GM21723 (cell line): ENCODE results near the gene ABCA1.
"Not testable (repeated sequence)": the region's sequence is repeated elsewhere in the genome, so short reads cannot be mapped to it uniquely, and the experiment has no call there.

Source experiments
- ATAC-seq: cut with Tn5 transposase; IDR thresholded peaks from one replicate; pipeline ENCODE4 v1.9.1; 2021; ENCODE audit warnings: mild to moderate bottlenecking, moderate library complexity; ENCODE audit not compliant: unreplicated experiment

Gene ABCA1

GRCh38 chr9:104927912-104928740 lies at the start of gene ABCA1:
TSS of gene ABCA1 (minus strand) at chr9:104928155. CDS start at chr9:104903679, 24,476 bp downstream.
- ATAC-seq: peak; percentile 50

- no peak for ATAC-seq
These were observed 49.6 kb upstream of the ABCA1 start for GRCh38 chr9:104977580-104977979.

DNA sequence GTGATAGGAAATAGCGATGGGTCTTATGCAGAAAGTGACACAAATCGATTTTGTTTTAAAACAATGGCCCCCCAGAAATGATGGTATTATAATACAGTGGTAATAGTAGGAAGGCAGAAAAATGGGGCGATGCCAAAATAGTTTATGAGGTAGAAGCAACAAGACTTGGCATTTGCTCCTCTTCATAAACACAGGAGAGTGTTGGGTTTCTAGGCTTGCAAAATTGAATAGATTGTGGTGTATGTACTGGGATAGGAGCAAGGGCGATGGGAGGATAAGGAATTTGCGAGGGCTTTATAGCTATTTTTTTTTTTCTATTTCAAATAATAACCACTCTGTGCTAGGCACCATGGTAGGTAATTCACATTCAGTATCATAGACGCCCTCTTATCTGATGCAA lies 49.2 kb upstream of the ABCA1 start:
- no peak for ATAC-seq

GRCh38 chr9:104975966-104976595 lies 48.1 kb upstream of the ABCA1 start:
- not testable (repeated sequence) for ATAC-seq

DNA sequence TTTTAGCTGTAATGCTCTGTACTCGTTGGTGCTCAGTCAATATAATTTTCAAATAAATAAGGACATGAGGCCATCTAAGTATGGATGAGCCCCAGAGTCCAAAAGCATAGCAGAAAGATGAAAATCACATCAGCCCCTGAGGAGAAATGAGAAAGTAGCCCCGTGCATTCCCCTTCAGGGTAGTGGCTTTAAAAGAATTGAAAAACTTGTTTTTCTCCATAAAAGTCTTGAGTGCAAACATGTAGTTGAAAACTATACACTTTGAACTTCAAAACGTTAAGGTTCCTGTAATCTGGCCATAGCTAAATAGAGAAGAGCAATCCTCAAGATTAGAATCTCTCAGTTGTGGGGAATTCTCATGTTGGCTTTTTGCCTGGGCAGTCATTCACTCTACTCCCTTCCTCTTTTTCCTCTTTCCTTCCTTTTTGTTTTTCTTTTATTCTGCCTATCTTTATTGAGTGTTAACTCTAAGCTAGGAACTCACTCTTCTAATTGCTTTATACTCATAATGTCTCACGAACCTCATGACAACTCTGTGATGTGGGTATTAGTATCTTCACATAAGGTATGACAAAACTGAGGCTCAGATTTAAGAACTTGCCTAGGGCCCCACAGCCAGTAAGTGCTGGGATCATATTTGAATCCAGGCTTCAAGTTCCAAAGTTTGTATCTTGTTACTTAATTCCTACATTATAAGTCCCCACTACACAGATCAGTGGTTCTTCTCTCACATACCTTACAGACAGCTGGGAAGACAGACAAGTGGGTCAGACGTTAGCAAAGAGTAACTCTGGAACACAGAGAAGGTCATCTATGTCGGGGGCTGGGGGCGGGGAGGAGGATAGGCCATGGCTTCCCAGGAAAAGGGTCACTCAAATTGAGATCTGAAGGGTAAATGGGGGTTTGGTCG lies 46.4 kb upstream of the ABCA1 start:
- ATAC-seq: no peak

DNA sequence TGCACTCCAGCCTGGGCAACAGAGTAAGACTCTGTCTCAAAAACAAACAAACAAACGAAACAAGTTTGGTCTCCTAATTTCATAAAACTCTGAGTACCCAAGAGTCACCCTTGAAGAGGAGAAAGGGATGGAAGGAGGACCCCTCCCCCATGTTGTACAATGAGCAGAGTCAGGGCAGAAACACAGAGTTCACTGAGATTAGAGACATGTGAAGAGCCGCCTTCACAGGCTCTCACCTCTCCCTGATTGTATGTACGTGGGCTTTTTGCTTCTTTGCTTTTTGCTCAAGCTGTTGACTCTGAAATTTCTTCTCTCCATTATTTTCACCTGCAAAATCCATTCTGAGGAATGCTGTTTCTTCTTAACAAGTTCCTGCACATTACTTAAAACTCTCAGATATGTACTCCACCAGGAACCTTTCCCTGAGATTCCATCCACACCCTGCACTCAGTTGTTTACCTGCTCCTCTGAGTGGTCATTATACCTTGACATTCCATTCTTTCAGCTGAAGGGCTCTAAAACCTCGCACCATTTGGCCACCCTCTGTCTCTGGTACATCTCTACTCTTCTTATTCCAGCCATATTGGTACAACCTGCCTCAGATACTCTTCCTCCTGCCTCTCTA lies 44.4 kb upstream of the ABCA1 start:
- ATAC-seq: no peak

DNA sequence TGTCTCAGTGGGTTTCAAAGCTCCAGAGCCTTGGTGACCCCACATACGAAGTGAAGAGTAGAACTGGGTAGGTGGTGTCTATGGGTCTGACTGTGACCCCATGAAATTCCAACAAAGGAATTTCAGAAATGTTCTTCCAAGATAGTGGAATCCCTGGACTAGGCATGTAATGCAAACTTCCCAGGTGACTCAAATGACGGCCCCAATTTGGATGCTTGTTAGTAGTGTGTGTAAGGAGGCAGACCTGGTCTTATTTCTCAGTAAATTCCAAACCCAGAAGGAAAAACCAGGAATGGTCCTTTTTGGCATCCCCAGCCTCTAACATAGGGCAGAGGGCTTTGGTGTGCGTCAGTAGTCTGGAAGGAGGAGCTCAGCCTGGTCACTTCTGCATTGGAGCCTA lies 43.6 kb upstream of the ABCA1 start:
- no peak for ATAC-seq

- no peak for ATAC-seq
These were observed 42.5 kb upstream of the ABCA1 start for GRCh38 chr9:104970271-104970987.

DNA sequence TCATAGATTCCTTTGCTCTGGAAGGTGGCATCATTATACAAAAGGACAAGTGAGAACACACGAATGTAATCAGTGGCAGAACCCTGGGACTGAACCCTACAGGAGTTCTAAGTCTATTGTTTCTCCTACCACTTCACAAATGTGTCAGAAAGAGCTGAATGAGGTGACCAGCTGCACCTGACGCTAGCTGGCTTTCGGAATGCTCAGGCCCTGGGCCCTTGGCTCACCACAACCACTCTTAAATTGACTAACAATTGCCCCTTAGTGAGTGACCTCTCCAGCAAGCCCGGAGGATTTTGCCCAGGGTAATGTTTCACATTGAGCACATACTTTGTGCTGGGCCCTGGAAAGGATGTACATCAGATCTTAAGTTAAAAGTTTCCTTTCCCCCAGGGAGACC lies 41.2 kb upstream of the ABCA1 start:
- ATAC-seq: no peak

DNA sequence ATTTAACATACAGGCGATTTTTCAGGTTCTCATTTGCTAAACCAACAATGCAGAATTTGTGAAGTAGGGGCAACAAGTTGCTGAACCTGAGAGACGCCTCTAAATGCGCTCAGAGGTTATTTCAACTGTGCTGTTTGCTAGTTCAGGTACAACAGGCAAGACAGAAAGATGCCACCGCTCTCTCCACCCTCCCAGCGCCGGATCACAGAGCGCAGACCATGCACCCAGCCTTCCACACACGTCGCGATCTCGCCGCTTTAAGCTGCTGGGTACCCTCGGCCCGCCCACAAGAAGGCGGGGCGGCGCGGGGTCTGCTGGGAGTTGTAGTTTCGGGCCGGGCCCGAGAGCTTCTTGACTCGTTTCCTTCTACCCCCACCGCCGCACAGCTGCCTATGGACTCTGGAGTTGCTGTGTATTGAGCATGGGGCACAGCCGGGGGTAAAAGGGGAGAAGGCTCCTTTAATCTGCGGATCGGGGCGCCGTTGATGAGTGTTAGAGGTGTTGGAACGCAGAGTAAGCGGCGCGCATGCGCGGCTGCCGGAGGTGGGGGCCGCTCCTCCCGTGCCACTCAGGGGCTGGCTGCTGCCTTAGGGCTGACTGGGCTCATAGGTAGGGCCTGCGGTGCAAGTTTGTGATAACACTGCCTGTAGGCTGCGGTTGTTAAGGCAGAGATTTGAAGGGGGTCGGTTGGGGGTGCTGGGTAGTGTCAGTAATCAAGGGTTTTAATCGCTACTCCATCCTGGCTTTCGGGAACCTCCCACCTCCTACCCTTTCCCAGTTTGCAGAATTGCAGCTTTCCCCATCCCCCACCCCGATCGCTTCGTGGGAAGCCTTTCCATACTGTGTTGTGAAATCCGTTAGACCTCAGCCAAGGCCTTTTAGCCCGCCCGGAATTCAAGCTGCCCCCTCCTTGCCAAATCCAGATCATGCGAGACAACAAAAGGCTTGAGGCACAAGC lies 40.3 kb upstream of the ABCA1 start:
- ATAC-seq: peak; percentile 100

- ATAC-seq: no peak
These were observed 35.1 kb upstream of the ABCA1 start for GRCh38 chr9:104963076-104963475.

- ATAC-seq: no peak
These were observed 33.9 kb upstream of the ABCA1 start for GRCh38 chr9:104961701-104962359.

DNA sequence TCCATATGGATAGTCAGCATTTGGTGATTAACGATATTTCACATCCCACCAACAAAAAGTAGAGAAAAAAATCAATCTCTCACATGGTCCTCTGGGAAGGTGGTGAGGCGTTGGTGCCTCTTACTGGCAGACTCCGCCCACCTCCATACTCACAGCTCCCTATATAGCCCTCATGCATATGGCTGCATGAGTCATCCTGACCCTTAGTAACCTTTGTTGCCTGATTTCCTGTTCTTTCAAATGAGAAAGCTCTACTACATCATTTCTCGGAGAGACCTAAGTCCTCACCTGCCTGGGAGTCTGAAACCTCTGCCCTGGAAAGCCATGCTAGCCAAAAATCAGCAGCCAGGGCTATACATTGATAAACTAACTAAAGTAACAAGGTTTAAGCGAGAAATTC lies 33.3 kb upstream of the ABCA1 start:
- ATAC-seq: peak; percentile 88

GRCh38 chr9:104960662-104961061 lies 32.7 kb upstream of the ABCA1 start:
- no peak for ATAC-seq

DNA sequence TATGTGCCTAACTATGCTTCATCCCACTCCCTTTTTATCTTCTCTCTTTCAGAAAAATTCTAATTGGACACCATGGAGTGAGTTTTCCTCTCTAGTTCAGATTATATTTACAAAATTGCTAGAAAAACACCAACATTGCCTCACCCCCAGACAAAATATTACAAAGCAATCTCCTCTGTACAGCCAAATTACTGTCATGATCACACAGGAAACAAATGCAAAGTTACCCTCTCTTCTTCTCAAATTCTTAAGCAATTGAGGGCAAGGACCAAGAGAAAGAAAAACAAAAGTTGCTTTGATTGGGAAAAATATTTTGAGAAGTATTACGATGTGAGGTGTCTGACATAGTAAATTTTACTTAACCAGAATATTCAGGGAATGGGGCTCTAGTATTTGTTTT lies 30.8 kb upstream of the ABCA1 start:
- ATAC-seq: no peak

GRCh38 chr9:104958006-104958405 lies 30.1 kb upstream of the ABCA1 start:
- not testable (repeated sequence) for ATAC-seq

DNA sequence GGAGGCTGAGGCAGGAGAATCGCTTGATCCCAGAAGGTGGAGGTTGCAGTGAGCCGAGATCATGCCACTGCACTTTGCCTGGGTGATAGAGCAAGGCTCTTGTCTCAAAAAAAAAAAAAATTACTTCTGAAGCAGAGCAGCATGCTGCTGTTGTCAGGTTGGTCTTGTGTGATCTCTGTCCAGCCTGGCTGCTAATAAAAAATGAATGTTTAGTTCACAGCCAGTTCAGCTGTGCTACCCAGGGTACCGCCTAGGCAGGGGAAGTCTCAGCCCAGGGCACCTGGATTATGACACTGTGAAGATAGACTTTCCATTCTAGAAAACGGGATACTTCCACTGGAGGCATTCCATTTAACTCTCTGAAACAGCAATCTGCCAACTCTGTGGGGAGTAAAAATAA lies 23.5 kb upstream of the ABCA1 start:
- no peak for ATAC-seq

DNA sequence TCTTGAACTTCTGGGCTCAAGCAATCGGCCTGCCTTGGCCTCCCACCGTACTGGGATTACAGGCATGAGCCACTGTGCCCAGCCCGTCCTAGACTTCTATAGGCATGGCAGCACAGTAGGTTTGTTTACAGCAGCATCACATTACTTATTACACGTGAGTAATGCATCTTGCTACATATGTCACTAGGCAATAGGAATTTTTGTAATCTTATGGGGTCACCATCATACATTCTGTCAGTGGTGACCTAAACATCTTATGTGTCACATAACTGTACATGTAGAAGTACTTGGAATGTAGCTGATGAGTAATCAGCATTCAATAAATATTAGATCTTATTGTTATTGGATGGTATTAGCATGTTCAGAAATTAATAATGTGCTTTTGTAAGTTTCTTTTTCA lies 22.9 kb upstream of the ABCA1 start:
- no peak for ATAC-seq

DNA sequence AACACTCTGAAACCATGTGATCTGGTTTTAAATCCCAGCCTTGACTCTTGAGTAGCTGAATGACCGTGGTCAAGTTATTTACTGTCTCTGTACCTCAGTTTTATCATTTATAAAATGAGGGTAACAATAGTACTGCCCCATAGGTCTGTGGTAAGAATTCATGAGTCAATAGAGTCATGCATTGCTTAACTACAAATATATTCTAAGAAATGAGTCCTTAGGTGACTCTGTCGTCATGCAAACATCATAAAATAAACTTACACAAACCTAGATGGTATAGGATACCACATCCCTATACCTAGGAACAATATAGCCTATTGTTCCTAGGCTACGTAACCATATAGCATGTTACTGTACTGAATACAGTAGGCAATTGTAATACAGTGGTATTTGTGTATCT lies 20.3 kb upstream of the ABCA1 start:
- ATAC-seq: no peak
